SH-SY5Y (cell line): ENCODE data around the gene FAM131C.

Source experiments
- GATA2 ChIP-seq: IDR thresholded peaks from 2 replicates; pipeline ENCODE4 v1.6.1; 2011; ENCODE audit warnings: mild to moderate bottlenecking, low read depth, low read length
- GATA3 ChIP-seq: IDR thresholded peaks from 2 replicates; pipeline ENCODE4 v1.6.1; 2011; ENCODE audit warnings: low read depth, mild to moderate bottlenecking, low read length, moderate library complexity

DNA sequence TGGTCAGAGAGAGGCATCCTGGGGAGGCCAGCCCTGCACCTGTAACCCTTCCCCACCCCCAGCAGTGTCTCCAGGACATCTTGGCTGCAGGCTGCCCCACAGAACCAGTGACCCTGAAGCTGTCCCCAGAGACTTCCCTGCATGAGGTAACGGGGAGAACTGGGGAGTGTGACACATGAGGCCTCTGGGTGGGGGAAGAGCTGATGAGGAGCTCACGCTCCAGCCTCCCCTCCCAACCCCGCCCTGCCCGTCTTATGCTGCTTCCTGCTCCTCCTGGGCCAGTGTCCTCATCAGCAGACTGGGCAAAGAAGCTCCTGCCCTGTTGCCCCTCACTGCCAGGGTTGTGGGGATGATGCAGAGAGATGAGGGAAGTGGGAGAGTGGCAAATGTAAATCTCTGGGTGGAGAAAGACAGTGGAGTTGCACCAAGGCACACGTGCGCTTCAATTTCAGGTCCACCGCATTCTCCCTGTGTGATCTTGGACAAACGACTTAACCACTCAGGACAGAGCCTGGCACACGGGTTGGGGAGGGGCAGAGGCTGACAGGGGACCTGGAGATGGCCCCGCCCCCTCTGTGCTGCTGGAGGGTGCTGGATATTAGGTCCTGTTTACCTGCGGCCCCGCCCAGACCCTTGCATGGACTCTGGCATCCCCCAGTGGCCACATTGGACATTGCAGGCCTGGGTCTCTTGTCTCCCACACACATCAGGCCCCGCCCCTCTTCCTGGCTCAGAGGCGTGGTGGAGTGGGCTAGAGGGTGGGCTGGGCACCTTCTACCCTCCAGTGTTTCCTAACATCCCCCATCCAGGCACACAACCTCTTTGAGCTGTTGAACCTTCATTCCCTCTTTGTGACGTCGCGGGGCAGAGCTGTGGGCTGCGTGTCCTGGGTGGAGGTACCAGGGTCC is 17.6 kb downstream of the FAM131C start:
- TF ChIP-seq GATA2: no peak
- no peak for TF ChIP-seq GATA3
